Endothelial cell of umbilical vein (primary cell): ENCODE data around the gene PNPLA7. TPM values are rescaled to one million over a fixed set of nuclear protein-coding genes. Genes with fewer than 3 reads are reported as not detected.

ENCODE experiments used
- BruUV-seq: library from RNA; stranded (reverse); fragments of 400-500 nt; replicated peaks from 2 replicates; lab custom pipeline; 2021; lab: Mats Ljungman, UMichigan
- CTCF ChIA-PET: fragments of 300-600, 350-600 bp; sonication (Branson Sonifier 250); formaldehyde crosslinking; loops from one replicate; lab custom pipeline; 2021; ENCODE audit warnings: antibody characterized with exemption, inconsistent platforms; lab: Charles Lee
- POLR2A ChIA-PET: fragments of 300-600, 350-600 bp; sonication (Branson Sonifier 250); formaldehyde crosslinking; loops from one replicate; lab custom pipeline; 2021; ENCODE audit warnings: antibody characterized with exemption, inconsistent platforms; lab: Charles Lee
- DNase-seq: peaks from one replicate; pipeline ENCODE4 v3.0.0-alpha.2; 2011; ENCODE audit warnings: low read depth, low spot score
- FAIRE-seq: peaks from 2 replicates; lab custom pipeline; 2011; peaks lifted over from hg19 to GRCh38; lab: Jason Lieb, UNC
- H2AFZ ChIP-seq: 2 replicates; pipeline ENCODE4 v1.6.0; 2012; ENCODE audit warnings: low read depth, low read length, control low read depth, inconsistent platforms
- H3K27ac ChIP-seq: 2 replicates; pipeline ENCODE4 v1.5.1; 2011; ENCODE audit warnings: low read depth, mild to moderate bottlenecking, control low read depth, low read length, moderate library complexity; ENCODE audit not compliant: insufficient read depth
- H3K27me3 ChIP-seq, 2 experiments: 2 replicates each; pipeline versions ENCODE4 v1.6.0 to v1.6.1; 2011; ENCODE audit warnings: low read length in 2 of 2, mixed read lengths in 1 of 2; ENCODE audit not compliant: control insufficient read depth in 2 of 2, insufficient read depth in 2 of 2
- H3K36me3 ChIP-seq, 2 experiments: 2 replicates in 1 of 2; 3 replicates in 1 of 2; pipeline ENCODE4 v1.5.1; 2011; ENCODE audit warnings: low read length in 2 of 2, mild to moderate bottlenecking in 1 of 2, moderate library complexity in 1 of 2; ENCODE audit not compliant: control insufficient read depth in 2 of 2, insufficient read depth in 2 of 2; ENCODE audit errors: extremely low read depth in 1 of 2
- H3K4me1 ChIP-seq: 3 replicates; pipeline ENCODE4 v1.5.1; 2011; ENCODE audit warnings: mild to moderate bottlenecking, low read length; ENCODE audit not compliant: control insufficient read depth, insufficient read depth; ENCODE audit errors: extremely low read depth
- H3K4me2 ChIP-seq: 2 replicates; pipeline ENCODE4 v1.6.1; 2011; ENCODE audit warnings: low read length, control low read depth, mixed read lengths; ENCODE audit not compliant: insufficient read depth
- H3K4me3 ChIP-seq, 3 experiments: fragments of 200-600 bp in 1 of 3; sonication (generic), shearing (Covaris generic) in 1 of 3; replicated peaks in 1 of 3; 2 replicates each; pipeline ENCODE4 v1.5.1; 2011 to 2016; ENCODE audit warnings: control low read depth in 3 of 3, low read length in 3 of 3, mild to moderate bottlenecking in 2 of 3, inconsistent platforms in 1 of 3, low read depth in 1 of 3, moderate library complexity in 1 of 3; ENCODE audit not compliant: insufficient read depth in 1 of 3
- H3K79me2 ChIP-seq: 2 replicates; pipeline ENCODE4 v1.6.0; 2012; ENCODE audit warnings: low read length, inconsistent platforms; ENCODE audit not compliant: control insufficient read depth, insufficient read depth
- H3K9ac ChIP-seq: replicated peaks from 2 replicates; pipeline ENCODE3; 2011; ENCODE audit warnings: low read length, control low read depth; ENCODE audit not compliant: insufficient read depth; ENCODE audit errors: extremely low read depth
- H3K9me1 ChIP-seq: replicated peaks from 3 replicates; pipeline ENCODE4 v1.6.0; 2011; ENCODE audit warnings: mild to moderate bottlenecking, low read length; ENCODE audit not compliant: control insufficient read depth, insufficient read depth; ENCODE audit errors: extremely low read depth
- H3K9me3 ChIP-seq: replicated peaks from 2 replicates; pipeline ENCODE4 v1.5.1; 2012; ENCODE audit warnings: low read length, inconsistent platforms; ENCODE audit not compliant: control insufficient read depth, insufficient read depth
- H4K20me1 ChIP-seq: replicated peaks from 2 replicates; pipeline ENCODE3; 2011; ENCODE audit warnings: mild to moderate bottlenecking, low read length; ENCODE audit not compliant: control insufficient read depth, insufficient read depth; ENCODE audit errors: extremely low read depth
- EZH2 ChIP-seq: IDR thresholded peaks from 2 replicates; pipeline ENCODE4 v1.6.1; 2012; ENCODE audit warnings: borderline replicate concordance, low read depth, mild to moderate bottlenecking, moderate library complexity, low read length, inconsistent platforms; ENCODE audit not compliant: severe bottlenecking
- FOS ChIP-seq: IDR thresholded peaks from 2 replicates; pipeline ENCODE4 v1.6.1; 2011; ENCODE audit warnings: mild to moderate bottlenecking, low read length, moderate library complexity, borderline replicate concordance; ENCODE audit not compliant: insufficient read depth
- JUN ChIP-seq: IDR thresholded peaks from 2 replicates; pipeline ENCODE4 v1.6.1; 2011; ENCODE audit warnings: borderline replicate concordance, low read depth; ENCODE audit not compliant: insufficient read length, insufficient read depth
- MYC ChIP-seq: IDR thresholded peaks from one replicate; pipeline ENCODE4 v1.6.1; 2011; ENCODE audit warnings: mild to moderate bottlenecking, low read depth, low read length
- POLR2AphosphoS5 ChIP-seq: IDR thresholded peaks from 2 replicates; pipeline ENCODE4 v1.6.1; 2012; ENCODE audit warnings: low read depth, mild to moderate bottlenecking, control low read depth, low read length, moderate library complexity; ENCODE audit not compliant: insufficient read depth
- dilution Hi-C: fragments of 300-500 bp; cut with MboI; formaldehyde crosslinking; loops from one replicate; pipeline ENCODE4 v1.15.0; 2019; ENCODE audit warnings: low sequenced_read_pairs; ENCODE audit not compliant: extremely low pct_ligation_motif_present
- intact Hi-C: fragments of 100-400 bp; cut with micrococcal nuclease; formaldehyde crosslinking; loops from one replicate; pipeline ENCODE4 v1.10.0; 2022
- polyA plus RNA-seq, 4 experiments: library from polyadenylated mRNA; depleted of rRNA in 3 of 4; stranded (reverse) in 3 of 4; unstranded in 1 of 4; fragments of >200 nt; gene quantifications; 2 replicates each; pipeline versions ENCODE4 v1.2.1 to v1.2.3, GENCODE V29; 2011 to 2012; ENCODE audit warnings: missing spikeins in 1 of 4
- total RNA-seq: library from RNA; stranded (reverse); gene quantifications from 2 replicates; pipeline ENCODE4 v1.2.3, GENCODE V29; 2021
- TF ChIP-seq, protein P1 (sequence below): IDR thresholded peaks from 2 replicates; pipeline ENCODE4 v1.6.1; 2011; ENCODE audit not compliant: insufficient read depth, insufficient read length

The PNPLA7 gene
- total and polyA plus RNA-seq, 2 donors (not counting 3 experiments of a cell fraction or from before 2014, with no cell fraction given): 1.0 to 1.9 TPM

DNA sequence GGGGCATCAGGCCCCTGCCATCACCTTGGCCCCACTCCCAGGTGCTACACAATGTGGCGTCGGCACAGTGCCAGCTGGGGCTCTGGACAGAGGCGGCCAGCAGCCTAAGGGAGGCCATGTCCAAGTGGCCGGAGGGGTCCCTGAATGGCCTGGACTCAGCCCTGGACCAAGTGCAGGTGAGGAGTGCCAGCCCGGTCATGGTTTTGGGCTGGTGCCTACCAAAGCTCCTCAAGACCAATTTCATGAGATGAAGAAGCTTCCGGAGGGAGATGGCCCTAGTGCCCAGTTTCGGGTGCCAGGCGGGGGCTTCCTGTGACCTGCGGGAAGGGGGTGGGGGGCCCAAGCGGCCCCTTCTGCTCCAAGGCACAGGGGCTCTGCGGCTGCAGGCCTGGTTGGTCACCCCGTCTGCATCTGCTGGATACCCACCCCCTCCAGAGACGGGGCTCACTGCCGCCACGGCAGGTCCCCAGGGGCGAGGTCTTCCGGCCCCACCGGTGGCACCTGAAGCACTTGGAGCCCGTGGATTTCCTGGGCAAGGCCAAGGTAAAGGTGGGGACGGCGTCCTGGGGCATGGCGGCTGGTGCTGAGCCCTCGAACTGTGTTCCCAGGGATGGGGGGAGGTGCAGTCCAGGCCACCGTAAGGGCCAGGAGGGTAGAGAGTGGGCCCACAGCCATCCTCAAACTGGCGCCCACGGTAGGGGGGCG is 121.2 kb downstream of the PNPLA7 start:
- no peak overlapping the region for H2AFZ ChIP-seq
- H4K20me1 ChIP-seq: no peaks in the 10 kb centered on the region
- no peaks in the 10 kb centered on the region for H3K9me1 ChIP-seq
- CTCF ChIA-PET: no interaction called here
- TF ChIP-seq FOS: no peak
- no TSS peak for BruUV-seq
- DNase-seq: no peak
- intact Hi-C loops: loop anchor here (10.0 kb wide), 1 partner anchor 96 kb away; no protein-coding TSS in a partner anchor
- H3K4me2 ChIP-seq: no peak overlapping the region
- no peaks in the 10 kb centered on the region for H3K9me3 ChIP-seq
- dilution Hi-C loops: no loop called here
- no peaks in the 10 kb centered on the region for H3K36me3 ChIP-seq
- POLR2A ChIA-PET: no interaction called here
- H3K79me2 ChIP-seq: no peaks in the 10 kb centered on the region
- no peak overlapping the region for H3K9ac ChIP-seq
- no peak for FAIRE-seq
- H3K27me3 ChIP-seq: no peaks in the 10 kb centered on the region
- no peak overlapping the region for H3K27ac ChIP-seq
- H3K4me3 ChIP-seq: no peak overlapping the region
- no peaks in the 10 kb centered on the region for H3K4me1 ChIP-seq

DNA sequence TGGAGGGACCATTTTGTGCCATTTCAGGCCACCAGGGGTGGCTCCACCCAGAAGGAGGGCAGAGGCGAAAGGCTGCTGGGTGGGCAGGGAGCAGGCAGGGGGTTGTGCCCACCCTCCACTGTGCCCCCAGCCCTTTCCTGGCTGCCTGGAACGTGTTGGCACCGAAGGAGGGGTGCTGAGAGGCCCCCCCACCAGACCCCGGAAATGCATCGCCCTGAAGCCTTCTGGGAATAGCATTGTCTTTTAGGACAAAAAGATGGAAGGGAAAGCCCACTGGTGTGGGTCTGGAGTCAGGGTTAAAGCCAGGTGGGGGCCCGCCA is 121.9 kb downstream of the PNPLA7 start:
- Histone ChIP-seq H3K4me1 (peaks cover 4% of the 10 kb centered on the region), H3K4me2 (no peak overlapping the region), H3K79me2 (no peaks in the 10 kb centered on the region), H3K9me1 (no peaks in the 10 kb centered on the region), H3K36me3 (no peaks in the 10 kb centered on the region), H3K9ac (no peak overlapping the region), H3K27ac (no peak overlapping the region), H4K20me1 (no peaks in the 10 kb centered on the region), H2AFZ (no peak overlapping the region), H3K27me3 (no peaks in the 10 kb centered on the region), H3K4me3 (no peak overlapping the region), H3K9me3 (no peaks in the 10 kb centered on the region)
- TF ChIP-seq EZH2 (no peak), POLR2AphosphoS5 (no peak), JUN (no peak), FOS (no peak), MYC (no peak)
- TF ChIP-seq, protein P1, sequence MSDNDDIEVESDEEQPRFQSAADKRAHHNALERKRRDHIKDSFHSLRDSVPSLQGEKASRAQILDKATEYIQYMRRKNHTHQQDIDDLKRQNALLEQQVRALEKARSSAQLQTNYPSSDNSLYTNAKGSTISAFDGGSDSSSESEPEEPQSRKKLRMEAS: no peak
- intact Hi-C loops: loop anchor here (10.0 kb wide), 1 partner anchor 97 kb away; no protein-coding TSS in a partner anchor
- FAIRE-seq (no peak), DNase-seq (no peak)
- dilution Hi-C loops: no loop called here
- ChIA-PET CTCF (no interaction called here), POLR2A (no interaction called here)
- no TSS peak for BruUV-seq
